ENCODE data around the gene CALR. TPM values are rescaled to one million over a fixed set of nuclear protein-coding genes. Genes with fewer than 3 reads are reported as not detected.
"Not testable (repeated sequence)": the region's sequence is repeated elsewhere in the genome, so short reads cannot be mapped to it uniquely, and the experiment has no call there.

CALR gene
- polyA plus RNA-seq, 4 donors, result 819 to 974 (median 899) TPM

DNA sequence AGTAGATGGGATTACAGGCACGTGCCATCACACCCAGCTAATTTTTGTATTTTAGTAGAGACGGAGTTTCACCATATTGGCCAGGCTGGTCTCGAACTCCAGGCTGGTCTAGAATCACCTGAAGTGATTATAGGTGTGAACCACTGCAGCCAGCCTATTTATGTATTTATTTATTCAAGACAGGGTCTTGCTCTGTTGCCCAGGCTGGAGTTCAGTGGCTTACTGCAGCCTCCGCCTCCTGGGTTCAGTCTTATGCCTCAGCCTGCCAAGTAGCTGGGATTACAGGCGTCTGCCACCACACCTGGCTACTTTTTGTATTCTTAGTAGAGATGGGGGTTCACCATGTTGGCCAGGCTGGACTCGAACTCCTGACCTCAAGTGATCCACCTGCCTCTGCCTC, 13.6 kb downstream of the CALR start:
- DNase-seq (ENCODE audit: low read depth in 4 of 4, low spot score in 2 of 4), result not testable (repeated sequence)

DNA sequence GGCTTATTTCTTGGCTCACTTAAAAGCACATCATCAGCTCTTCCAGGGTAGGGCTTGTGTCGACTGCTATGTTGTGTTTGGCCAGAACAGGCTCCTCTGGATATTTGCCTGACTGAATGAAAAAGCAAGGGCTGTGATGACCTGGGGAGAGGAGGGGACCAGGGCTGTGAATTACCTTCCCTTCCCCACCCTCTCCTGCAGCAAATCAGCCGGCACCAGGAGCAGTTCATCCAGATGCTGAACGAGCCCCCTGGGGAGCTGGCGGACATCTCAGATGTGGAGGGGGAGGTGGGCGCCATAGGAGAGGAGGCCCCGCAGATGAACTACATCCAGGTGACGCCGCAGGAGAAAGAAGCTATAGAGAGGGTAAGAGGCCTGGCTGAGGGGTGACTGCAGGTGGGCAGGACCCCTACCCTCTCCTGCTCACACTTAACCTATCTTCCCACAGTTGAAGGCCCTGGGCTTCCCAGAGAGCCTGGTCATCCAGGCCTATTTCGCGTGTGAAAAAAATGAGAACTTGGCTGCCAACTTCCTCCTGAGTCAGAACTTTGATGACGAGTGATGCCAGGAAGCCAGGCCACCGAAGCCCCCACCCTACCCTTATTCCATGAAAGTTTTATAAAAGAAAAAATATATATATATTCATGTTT, 14.2 kb downstream of the CALR start:
- no peak for DNase-seq (ENCODE audit: low read depth in 4 of 4, low spot score in 2 of 4)

DNA sequence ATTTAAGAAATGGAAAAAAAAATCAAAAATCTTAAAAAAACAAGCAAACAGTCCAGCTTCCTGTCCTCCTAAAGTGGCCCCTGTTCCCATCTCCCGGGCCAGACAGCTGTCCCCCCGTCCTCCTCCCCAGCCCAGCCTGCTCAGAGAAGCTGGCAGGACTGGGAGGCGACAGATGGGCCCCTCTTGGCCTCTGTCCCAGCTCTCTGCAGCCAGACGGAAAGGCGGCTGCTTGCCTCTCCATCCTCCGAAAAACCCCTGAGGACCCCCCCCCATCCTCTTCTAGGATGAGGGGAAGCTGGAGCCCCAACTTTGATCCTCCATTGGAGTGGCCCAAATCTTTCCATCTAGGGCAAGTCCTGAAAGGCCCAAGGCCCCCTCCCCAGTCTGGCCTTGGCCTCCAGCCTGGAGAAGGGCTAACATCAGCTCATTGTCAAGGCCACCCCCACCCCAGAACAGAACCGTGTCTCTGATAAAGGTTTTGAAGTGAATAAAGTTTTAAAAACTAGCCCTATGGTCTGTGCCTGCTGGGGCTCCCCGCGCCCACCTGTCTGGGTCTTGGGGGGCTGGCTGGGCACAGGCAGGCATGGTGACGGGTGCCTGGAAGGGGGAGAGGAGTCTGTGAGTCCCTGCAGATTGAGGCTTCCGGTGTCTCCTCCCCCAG, 14.9 kb downstream of the CALR start:
- DNase-seq (ENCODE audit: low read depth in 4 of 4, low spot score in 2 of 4), result no peak

DNA sequence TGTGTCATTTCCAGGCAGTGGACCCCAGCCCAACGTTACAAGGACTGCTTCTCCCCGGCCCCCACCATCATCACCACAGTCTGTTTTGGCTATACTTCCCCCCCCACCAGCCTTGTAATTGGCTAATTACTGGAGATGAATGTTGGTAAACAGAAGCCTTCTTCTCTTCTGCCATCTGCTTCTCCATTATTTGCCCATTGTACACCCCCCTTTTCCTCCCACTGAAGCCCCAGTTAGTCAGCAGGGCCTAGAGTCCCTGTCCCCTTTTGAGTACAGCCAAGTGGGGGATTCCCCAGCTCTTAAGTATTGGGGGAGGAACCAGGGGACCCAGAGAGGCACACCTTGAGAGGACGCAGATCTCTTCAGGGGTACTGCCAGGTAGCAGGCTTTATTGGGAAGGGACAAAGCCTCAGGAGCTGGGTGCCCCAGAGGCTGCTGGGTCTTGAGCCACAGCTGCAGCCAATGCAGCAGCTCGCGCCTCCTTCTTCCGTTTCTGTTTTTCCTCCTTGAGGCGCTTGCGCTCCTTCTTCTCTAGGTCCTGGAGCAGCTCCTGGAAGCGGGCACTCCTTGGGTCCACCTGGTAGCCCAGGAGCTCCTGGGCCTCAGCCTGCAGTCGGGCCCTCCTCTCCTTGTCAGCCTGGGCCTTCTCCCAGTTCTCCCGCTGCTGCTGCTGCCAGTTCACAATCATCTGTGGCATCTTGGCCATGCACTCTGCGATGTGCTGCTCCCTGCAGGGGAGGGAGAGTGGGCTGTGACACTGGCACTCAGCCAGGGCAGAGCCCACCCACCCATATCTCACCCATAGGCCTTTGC, 15.6 kb downstream of the CALR start:
- DNase-seq (ENCODE audit: low read depth in 4 of 4, low spot score in 2 of 4), result no peak

DNA sequence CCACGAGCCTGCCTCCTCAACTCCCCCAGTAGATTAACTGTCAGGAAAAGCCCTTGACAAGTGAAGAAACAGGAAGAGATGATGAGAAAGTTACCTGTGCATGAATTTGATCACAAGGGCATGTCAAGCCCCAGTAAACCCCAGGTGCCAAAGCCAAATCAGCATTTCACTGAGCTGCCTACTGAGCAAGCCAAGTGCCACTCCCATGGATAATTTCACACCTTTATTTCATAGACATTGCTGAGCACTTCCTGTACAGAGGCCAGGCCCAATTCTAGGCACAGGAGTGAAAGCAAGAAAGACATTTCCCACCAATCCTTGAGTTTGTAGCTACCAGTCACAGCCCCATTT, 16.2 kb downstream of the CALR start:
- no peak for DNase-seq (ENCODE audit: low read depth in 4 of 4, low spot score in 2 of 4)

DNA sequence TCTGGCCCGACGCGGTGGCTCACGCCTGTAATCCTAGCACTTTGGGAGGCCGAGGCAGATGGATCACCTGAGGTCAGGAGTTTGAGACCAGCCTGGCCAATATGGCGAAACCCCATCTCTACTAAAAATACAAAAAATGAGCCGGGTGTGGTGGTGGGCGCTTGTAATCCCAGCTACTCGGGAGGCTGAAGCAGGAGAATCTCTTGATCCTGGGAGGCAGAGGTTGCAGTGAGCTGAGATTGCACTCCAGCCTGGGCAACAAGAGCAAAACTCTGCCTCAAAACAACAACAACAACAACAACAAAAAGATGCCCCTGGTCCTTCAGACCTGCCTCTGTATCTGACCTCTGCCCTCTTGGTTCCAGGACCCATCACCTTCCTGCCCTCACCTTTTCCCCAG, 17.2 kb downstream of the CALR start:
- DNase-seq (ENCODE audit: low read depth in 4 of 4, low spot score in 2 of 4), result not testable (repeated sequence)

DNA sequence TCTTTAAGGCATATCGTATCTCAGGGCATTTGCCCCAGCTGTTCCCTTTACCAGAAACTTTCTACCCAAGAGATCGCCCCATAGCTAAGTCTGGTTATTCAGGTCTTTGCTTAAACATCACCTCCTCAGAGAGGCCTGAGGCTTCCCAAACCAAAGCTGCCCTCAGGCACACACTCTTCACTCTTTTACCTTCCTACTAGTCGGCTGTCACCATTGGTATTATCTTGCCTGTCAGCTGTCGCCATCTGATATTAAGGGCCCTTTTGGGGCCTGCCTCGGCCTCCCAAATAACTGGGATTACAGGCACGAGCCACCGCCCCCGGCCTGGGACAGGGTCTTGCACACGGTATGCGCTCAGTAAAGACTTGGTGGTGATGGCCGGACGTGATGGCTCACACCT, 17.6 kb downstream of the CALR start:
- no peak for DNase-seq (ENCODE audit: low read depth in 4 of 4, low spot score in 2 of 4)

DNA sequence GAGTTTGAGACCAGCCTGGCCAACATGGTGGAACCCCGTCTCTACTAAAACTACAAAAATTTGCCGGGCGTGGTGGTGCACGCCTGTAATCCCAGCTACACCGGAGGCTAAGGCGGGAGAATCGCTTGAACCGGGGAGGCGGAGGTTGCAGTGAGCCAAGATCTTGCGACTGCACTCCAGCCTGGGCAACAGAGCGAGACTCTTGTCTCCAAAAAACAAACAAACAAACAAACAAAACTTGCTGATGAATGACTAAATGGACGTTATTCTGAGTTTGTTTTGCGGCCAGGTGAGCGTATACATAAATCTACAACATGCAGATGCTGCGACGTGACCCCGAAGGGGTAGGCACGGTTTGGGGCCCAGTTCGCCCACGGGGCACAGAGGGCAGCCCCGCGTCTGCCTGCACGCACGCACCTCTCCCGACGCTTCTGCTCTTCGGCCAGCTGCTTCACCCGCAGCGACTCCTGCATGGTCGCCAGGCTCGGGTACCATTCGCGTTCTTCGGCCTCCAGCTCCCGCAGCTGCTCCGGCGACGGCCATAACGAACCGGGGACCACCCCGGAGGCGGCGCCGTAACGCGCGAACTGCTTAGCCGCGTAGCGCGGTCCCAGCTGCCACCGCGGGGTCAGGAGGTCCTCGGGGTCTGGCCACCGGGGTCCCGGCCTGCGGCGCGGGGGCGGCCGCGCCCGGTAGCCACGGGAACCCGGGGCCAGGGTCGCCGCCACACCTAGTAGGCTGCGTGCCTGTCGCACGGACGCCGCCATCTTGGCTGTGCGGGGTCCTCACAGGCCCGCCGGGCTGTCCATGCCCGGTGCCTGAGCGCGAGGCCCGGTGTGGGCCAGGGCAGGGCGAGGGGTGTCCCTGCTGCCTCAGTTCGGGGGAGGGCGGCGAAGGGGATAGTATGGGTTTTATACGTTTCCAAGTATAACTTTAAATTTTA, 18.3 kb downstream of the CALR start, which contains the start of gene GADD45GIP1:
Gene GADD45GIP1, minus strand, starts transcription at position 778 of the 943 bp plus-strand sequence. Its CDS starts 11 bp downstream, at position 767.
- peak in 2 of 4 donors; percentile 52 to 66 for DNase-seq (ENCODE audit: low read depth in 4 of 4, low spot score in 2 of 4)

DNA sequence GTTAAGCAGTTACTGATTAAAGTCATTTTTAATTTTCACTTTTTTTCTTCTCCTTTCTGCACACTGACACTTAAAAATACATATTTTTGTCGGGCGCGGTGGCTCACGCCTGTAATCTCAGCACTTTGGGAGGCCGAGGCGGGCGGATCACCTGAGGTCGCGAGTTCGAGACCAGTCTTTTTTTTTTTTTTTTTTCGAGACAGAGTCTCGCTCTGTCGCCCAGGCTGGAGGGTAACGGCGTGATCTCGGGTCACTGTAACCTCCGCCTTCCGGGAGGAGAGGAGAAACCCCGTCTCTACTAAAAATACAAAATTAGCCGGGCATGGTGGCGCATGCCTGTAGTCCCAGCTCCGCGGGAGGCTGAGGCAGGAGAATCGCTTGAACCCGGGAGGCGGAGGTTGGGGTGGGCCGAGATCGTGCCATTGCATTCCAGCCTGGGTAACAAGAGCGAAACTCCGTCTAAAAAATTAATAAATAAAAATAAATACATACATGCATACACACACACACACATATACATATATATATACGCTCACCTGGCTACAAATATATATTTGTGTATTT, 19.1 kb downstream of the CALR start:
- DNase-seq (ENCODE audit: low read depth in 4 of 4, low spot score in 2 of 4), result not testable (repeated sequence)

DNA sequence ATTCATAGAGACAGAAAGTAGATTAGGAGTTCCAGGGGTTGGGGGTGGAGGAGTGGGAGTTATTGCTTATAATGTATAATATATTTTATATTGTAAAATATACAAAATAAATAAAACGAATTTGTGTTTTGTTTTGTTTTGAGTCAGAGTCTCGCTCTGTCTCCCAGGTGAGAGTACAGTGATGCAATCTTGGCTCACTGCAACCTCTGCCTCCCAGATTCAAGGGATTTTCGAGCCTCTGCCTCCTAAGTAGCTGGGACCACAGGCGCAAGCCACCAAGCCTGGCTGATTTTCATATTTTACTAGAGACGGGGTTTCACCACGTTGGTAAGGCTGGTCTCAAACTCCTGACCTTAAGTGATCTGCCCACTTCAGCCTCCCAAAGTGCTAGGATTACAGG, 21.1 kb downstream of the CALR start:
- no peak for DNase-seq (ENCODE audit: low read depth in 4 of 4, low spot score in 2 of 4)

DNA sequence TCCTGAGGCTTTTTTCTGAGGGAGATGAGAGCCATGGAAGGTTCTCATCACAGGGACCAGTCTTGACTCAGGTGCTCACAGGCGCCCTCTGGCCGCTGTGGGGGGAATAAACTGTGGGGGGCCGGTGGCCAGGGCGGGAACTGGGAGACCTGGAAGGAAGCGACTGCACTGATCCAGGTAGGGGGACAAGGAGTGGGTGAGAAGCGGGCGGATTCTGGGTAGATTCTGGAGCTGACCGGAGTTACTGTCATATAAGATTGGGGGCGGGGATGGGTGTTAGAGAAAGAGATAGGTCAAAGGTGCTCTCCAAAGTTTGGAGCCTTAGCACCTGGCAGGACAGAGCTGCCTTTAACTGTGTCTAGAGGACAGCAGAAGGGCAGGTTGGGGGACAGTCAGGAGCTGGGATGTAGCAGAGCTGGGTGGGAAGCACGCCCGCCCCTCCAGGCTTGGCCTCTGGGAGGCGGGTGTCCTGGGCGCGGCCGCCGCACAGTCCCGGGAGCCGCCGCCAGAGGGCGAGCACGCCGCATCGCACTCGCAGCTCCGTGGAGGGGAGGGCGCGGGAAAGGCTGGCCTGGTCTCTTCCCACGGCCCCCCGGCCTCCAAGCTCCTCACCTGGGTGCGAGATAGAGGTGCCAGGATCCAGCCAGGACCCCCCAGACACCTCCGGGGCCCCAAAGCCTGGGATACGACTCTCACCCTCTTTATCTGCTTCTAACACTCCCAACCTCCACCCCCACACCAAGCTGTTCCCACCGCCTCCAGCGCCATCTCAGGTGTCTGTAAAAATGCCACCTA, 26.8 kb downstream of the CALR start:
- peak in 2 of 4 donors; percentile 45 to 48 for DNase-seq (ENCODE audit: low read depth in 4 of 4, low spot score in 2 of 4)

DNA sequence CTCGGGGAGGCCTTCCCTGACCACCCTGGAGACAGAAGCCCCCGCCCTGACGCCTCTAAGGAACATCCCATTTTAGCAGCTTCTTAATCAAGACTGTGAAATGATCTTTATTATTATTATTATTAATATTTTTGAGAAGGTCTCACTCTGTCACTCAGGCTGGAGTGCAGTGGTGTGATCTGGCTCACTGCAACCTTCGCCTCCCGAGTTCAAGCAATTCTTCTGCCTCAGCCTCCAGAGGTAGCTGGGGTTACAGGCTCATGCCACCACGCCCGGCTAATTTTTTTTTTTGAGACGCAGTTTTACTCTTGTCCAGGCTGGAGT, 27.4 kb downstream of the CALR start:
- no peak for DNase-seq (ENCODE audit: low read depth in 4 of 4, low spot score in 2 of 4)

DNA sequence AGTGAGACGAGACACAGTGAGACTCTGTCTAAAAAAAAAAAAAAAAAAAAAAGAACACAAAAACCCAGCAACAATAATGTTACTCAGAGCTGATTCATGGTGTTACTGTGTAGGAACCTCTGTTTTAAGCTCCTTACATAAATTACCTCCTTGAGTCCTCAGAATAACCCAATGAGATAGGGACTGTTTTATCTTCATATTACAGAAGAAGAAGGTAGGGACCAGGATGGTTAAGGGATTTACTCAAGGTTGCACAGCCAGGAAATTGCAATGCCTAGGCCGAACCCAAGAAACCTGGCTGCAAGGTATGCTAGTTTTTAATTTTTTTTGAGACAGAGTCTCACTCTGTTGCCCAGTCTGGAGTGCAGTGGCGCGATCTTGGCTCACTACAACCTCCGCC, 29.5 kb downstream of the CALR start:
- DNase-seq (ENCODE audit: low read depth in 4 of 4, low spot score in 2 of 4), result no peak

DNA sequence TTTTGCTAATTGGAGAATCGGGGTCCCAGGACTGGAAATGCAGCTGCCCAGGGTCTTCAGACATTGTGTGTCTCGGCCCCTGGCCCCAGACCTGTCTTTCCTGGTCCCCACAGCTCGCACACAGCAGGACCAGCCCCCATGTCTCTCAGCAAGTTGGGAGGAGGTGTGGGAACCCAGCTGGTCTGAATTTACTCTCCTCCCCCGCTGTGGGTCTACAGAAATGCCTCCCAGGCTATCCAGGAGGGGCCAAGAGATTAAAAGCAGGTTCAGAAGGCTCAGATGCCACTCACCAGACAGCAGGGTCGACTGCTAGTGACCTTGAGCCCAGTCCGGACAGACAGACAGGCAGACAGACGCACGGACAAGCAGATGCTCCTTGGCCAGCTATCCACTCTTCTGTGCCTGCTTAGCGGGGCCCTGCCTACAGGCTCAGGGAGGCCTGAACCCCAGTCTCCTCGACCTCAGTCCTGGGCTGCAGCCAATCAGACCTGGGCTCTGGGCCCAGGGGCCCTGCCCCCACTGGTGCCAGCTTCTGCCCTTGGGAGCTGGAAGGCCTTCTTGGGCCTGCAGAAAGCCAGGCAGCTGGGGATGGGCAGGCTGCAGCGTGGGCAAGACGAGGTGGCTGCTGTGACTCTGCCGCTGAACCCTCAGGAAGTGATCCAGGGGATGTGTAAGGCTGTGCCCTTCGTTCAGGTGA, 31.0 kb downstream of the CALR start, which contains the start of gene DAND5:
Gene DAND5, plus strand, starts transcription at position 285 of the 697 bp plus-strand sequence. Its CDS starts 85 bp downstream, at position 370.
- no peak for DNase-seq (ENCODE audit: low read depth in 4 of 4, low spot score in 2 of 4)

DNA sequence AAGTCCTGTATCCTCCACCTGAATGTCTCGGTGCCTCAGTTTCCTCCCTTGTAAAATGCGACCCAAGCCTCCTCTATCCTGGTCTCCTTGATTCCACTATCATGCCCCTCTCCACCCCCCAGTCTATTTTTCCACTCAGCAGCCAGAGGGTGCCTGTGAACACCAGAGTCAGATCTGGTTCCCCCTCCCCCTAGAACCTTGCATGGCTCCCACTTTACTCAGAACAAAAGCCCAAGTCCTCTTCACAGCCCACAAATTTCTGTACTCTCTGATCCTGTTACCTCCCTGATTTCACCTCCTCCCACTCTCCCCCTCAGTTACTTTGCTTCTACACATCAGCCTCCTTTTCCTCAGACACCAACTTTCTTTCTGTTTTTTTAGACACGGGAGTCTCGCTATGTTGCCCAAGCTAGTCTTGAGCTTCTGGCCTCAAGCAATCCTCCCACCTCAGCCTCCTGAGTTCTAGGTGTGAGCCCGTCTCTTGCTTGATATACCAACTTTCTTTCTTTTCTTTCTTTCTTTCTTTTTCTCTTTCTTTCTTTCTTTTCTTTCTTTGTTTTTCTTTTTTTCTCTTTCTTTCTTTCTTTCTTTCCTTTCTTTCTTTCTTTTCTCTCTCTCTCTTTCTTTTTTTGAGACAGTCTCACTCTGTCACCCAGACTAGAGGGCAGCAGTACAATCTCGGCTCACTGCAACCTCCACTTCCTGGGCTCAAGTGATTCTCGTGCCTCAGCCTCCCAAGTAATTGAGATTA, 31.8 kb downstream of the CALR start:
- no peak for DNase-seq (ENCODE audit: low read depth in 4 of 4, low spot score in 2 of 4)

DNA sequence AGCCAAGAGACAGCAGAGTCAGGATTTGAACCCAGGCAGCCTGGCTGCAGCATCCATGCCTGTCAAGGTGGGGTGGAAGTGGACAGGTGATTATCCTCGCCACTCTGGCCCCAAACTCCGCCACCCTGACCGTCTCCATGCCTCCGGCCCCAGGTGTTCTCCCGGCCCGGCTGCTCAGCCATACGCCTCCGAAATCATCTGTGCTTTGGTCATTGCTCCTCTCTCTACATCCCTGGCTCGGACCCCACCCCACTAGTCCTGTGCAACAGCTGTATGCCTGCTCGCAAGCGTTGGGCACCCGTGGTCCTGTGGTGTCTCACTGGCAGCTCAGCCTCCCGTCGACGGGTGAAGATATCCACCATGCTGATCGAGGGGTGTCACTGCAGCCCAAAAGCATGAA, 34.8 kb downstream of the CALR start:
- no peak for DNase-seq (ENCODE audit: low read depth in 4 of 4, low spot score in 2 of 4)

DNA sequence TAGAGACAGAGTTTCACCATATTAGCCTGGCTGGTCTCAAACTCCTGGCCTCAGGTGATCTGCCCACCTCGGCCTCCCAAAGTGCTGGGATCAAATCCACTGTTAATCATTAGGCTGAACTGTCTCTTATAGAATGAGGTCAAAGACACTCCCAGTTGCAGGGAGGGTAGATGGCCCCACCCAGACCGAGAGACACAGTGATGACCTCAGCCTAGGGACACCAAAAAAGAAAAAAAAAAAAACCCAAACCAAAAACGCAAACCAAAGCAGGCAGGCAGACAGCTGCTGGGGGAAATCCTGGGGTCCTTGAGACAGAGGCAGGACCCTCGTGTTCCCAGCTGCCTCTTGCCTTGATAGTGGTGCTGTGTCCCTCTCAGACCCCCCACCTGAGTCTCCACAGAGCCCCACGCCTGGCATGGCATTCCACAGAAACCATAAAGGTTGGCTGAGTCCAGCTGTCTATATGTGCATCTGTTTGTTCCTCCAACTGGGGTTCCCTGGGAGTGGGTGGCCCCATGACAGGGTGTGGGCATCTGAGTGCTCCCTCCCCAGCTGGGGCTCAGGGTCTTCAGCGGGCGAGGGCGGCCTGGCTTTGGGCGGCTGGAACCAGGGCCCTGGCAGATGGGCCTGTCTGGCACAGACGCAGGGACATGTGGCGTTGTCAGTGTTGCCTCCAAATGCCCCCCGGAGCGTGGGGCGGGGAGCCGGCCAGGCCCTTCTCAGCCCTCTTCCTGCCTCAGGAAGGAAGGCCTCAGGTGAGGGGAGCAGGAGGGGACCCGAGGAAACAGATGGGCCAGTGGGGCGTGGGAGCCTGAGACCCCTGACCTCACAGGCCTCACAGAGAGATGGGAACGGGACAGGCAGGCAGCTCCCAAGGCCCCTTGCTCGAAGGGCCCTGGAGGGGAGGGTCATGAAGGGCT, 36.2 kb downstream of the CALR start:
- no peak for DNase-seq (ENCODE audit: low read depth in 4 of 4, low spot score in 2 of 4)

Data from left renal cortex interstitium (tissue), 4 donors.